ENCODE measurements around the gene CHFR.
"Not testable (repeated sequence)": the region's sequence is repeated elsewhere in the genome, so short reads cannot be mapped to it uniquely, and the experiment has no call there.

Gene CHFR, protein sequence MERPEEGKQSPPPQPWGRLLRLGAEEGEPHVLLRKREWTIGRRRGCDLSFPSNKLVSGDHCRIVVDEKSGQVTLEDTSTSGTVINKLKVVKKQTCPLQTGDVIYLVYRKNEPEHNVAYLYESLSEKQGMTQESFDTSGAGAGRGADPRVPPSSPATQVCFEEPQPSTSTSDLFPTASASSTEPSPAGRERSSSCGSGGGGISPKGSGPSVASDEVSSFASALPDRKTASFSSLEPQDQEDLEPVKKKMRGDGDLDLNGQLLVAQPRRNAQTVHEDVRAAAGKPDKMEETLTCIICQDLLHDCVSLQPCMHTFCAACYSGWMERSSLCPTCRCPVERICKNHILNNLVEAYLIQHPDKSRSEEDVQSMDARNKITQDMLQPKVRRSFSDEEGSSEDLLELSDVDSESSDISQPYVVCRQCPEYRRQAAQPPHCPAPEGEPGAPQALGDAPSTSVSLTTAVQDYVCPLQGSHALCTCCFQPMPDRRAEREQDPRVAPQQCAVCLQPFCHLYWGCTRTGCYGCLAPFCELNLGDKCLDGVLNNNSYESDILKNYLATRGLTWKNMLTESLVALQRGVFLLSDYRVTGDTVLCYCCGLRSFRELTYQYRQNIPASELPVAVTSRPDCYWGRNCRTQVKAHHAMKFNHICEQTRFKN

DNA sequence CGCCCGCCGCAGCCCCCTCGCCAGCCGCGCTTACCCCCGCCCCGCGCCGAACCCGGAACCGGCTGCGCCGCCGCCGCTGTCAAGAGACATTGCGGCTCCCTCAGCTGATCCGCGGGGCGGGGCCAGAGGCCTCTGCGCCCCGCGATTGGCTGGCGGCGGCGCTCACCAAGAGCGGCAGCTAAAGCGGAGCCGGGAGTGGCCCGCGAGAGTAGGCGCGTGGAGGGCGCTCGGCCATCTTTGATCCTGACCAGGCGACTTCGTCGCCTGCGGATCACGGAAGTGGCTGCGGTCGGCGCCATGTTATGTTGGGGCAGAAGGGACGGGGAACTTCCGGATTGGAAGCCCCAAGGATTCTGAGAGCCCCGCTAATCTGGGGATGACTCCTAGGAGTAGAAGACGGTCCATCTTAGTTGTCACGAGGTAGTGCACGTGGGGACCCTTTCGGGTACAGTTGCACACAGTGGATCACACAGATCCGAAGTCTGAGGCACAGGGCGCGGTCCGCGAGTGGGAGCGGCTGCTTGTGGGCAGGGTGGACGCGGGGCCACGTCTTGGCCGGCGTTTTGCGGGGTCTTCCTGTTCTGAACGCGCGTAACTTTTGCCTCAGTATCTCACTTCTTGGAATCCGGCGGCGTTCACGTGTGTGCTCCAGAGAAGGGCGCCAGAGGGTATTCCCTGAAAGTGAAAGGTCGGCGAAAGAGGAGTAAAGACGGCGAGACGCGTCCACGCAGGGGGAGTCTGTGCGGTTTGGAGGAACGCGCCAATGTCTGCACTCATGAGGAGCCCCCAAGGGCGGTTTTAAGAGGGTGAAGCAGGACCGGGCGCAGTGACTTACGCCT, at the start of gene CHFR:
CHFR (minus strand) TSS at position 93 of the 839 bp plus-strand sequence. CDS start 277 bp downstream, outside the sequence.
- FAIRE-seq (peak; percentile 52), DNase-seq (ENCODE audit: insufficient read length, low spot score) (peak; percentile 95)

DNA sequence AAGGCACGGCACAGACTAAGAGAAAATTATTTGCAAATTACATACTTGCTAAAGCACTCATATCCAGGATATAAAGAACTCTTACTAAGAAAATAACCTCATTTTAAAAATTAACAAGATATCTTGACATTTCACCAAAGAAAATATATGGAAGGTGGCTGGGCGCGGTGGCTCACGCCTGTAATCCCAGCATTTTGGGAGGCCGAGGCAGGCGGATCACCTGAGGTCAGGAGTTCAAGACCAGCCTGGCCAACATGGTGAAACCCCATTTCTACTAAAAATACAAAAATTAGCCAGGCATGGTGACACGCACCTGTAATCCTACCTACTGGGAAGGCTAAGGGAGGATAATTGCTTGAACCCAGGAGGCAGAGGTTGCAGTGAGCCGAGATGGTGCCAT, 49.5 kb upstream of the CHFR start:
- DNase-seq (ENCODE audit: insufficient read length, low spot score); FAIRE-seq: not testable (repeated sequence)

DNA sequence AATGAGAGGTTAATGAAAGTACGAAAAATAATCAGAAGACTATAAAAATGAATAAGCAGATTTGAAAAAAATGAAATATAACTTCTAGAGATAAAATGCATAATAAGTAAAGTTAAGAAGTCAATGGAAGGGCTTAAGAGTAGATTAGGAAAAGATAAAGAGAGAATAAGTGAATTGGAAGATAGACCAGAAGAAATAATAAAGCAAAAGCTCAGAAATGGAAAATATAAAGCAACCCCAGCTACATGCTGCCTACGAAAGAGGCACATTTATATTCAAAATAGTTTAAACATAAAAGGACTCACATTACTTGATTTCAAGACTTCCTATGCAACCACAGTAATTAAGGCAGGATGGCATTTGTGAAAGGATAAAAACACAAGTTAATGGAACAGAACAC, 48.8 kb upstream of the CHFR start:
- DNase-seq (ENCODE audit: insufficient read length, low spot score) (no peak), FAIRE-seq (no peak)

DNA sequence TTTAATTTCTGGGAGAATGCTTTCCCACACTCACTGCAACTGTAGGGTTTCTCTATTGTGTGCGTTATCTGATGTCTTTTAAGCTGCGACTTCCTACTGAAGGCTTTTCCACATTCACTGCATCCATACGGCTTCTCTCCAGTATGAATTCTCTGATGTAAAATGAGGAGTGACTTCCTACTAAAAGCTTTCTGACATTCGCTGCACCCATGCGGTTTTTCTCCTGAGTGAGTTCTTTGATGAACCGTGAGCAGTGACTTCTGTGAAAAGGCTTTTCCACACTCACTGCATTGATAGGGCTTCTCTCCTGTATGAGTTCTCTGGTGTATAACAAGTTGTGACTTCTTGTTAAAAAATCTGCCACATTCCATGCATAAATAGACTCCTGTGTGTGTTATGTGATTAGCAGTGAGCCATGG, 39.0 kb upstream of the CHFR start:
- FAIRE-seq (no peak), DNase-seq (ENCODE audit: insufficient read length, low spot score) (no peak)

DNA sequence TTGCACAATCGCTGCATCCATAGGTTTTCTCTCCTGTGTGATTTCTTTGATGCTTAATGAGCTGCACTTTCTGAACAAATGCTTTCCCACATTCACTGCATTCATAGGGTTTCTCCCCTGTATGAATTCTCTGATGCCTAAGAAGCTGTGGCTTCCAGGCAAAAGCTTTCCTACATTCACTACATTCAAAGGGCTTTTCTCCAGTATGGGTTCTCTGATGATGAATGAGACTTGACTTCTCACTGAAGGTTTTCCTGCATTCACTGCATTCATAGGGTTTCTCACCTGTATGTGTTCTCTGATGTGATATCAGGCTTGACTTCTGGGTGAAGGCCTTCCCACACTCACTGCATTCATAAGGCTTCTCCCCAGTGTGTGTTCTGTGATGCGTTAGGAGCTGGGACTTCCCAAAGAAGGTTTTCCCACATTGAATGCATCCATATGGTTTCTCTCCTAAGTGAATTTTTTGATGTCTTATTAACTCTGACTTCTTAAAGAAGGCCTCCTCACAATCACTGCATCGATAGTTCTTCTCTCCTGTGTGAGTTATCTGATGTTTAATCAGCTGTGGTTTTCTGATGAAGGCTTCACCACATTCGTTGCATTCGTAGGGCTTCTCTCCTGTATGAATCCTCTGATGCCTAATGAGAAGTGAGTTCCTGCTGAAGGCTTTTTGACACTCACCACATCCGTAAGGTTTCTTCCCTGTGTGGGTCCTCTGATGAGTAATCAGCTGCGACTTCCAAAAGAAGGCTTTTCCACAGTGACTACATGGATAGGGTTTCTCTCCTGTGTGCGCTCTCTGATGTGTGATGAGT, 38.4 kb upstream of the CHFR start:
- DNase-seq (ENCODE audit: insufficient read length, low spot score), result no peak
- FAIRE-seq, result no peak

DNA sequence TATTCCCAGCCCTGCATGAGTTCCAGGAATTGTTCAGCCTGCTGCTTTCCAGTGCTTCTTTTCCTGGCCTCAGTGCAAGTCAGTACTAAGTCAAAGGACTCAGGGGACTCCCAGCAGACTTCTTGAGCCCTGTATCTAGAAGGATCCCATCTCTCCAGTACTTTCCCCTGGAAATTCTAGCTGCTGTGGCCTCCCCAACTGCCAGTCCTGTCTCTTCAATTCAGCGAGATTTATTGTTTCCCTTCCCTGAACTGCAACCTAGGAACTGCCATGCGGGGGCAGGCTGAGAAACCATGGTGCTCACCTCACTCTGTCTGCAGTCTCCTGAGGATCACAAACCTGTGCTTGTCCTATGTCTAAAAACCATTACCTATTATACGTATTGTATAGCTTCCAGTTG, 37.0 kb upstream of the CHFR start:
- no peak for DNase-seq (ENCODE audit: insufficient read length, low spot score)

DNA sequence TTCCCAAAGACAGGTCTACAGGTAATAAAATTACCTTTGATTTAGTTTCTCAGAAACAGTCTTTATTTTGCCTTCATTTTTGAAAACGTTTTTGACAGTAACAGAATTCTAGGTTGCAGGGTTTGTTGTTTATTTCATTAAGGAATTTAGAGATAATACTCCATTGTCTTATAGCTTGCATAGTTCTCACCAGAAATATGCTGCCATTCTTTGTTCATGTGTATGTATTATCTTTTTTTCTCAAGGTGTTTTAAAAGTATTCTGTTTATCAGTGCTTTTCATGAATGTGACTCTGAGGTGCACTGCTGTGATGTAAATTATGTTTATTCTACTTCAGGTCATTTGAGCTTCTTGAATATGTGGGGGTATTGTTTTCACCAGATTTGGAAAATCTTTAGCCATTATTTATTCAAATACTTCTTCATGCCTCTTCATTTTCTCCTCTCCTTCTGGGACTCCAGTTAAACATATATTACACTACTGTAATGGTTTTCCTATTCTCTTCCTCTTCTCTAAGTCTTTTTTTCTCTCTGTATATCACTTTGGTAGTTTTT, 36.0 kb upstream of the CHFR start:
- no peak for DNase-seq (ENCODE audit: insufficient read length, low spot score)
- no peak for FAIRE-seq

More for the DNA sequence above, 37.0 kb upstream of the CHFR start:
- FAIRE-seq, result no peak

DNA sequence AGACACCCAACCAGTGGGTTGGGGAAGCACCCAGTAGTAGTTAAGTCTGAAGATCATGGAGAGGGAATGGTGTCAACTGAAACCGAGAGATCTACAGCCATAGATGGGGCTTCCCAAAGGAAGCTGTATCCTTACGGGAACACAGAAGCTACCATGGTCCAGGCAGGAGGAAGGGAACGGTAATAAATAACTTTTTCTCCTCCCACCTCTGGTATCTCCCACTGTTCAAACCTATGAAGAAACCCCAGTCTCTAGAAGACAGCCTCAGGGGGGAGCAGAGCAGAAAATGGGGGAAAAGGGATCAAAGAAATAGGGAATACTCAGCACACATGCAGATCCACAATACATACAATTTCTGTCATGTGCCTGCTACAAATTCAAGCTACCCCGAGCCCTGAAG, 35.3 kb upstream of the CHFR start:
- no peak for FAIRE-seq
- no peak for DNase-seq (ENCODE audit: insufficient read length, low spot score)

DNA sequence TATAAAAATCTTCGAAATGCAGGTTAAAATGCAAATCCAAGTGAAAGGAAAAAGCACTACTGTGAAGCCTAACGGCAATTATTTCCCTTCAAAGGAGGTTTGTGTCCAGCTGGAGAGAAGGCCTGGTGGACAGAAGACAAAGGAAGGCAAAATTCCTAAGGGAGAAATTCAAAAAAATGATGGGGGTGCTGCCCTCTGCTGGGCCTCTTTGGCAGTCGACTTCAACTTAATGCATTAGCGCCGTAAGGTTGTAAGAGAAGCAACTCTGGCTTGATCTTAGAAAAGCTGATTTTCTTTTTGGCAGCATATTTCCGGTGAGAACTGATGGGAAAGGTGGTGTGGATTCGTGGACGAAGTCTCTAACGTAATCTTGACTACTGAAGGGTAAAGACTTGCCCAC, 34.3 kb upstream of the CHFR start:
- DNase-seq (ENCODE audit: insufficient read length, low spot score) (no peak), FAIRE-seq (no peak)

DNA sequence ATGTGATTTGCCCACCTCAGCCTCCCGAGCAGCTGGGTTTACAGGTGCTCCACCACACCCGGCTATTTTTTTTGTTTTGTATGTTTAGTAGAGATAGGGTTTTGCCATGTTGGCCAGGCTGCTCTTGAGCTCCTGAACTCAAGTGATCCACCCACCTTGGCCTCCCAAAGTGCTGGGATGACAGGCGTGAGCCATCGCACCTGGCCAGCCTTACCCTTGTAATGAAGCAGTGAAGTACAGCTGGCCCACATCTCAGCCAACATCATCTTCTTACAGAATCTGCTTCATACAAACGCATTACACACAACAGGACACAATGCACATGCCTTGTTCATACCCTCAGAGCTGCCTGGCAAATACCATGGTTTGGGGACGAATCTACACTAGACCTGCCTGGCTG, 31.3 kb upstream of the CHFR start:
- DNase-seq (ENCODE audit: insufficient read length, low spot score) (no peak), FAIRE-seq (no peak)

DNA sequence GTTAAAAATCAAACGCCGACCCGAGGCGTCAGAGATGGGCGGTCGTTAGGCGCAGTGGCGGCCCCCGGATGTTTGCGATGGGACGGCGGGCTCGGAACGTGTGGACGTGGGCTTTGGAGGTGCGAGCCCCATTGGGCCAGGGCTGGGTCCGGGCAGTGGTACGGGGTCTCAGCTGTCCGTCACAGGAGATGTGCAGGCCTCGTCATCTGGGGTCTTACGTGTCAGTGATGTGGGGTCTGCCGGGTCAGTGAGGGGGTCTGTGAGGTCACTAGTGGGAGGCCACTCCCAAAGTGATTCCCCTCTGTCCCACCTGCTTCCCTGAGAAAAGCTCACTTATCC, 21.6 kb upstream of the CHFR start:
- FAIRE-seq (no peak), DNase-seq (ENCODE audit: insufficient read length, low spot score) (no peak)

DNA sequence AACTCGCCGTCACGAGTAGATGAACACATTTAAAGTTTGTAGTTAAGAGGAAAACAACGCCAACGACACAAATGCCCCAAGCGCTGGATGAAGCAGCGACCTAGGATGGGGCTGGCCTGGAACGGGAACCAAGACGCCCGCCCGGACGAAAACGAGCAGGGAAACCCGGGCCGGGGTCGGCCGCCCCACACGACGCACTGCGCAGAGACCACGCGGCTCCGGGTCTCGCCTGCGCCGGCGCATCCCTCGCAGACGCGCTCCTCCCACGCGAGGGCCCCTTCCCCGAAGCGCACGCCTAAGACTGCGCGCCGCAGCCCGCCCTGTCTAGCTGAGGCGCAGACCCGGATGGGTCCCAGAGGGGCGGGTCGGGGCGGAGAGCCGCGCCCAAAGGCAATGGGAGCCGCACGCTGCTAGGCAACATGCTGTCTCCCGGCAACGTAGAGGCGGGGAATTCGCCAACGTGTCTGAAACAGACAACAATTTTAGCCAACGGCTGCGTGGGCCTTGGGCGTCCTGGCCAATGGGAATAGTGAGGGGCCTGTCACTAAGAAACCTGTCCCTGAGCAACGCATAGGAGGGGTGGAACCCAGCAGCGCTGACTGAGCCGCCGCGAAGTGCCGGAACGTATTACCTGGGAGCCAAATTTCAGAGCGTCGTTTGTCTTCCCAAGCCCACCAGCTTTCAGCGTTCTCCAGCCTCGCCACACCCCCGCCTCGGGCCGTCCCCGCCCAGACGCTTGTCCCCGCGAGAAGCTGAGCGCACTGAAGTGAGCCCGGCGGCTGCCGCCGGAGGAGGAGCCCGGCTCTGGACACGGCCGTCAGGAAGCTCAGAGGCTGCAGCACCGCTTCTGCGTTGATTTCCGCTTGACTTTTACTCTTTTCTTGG, 21.0 kb upstream of the CHFR start:
- DNase-seq (ENCODE audit: insufficient read length, low spot score), result peak; percentile 97
- peak; percentile 99 for FAIRE-seq

DNA sequence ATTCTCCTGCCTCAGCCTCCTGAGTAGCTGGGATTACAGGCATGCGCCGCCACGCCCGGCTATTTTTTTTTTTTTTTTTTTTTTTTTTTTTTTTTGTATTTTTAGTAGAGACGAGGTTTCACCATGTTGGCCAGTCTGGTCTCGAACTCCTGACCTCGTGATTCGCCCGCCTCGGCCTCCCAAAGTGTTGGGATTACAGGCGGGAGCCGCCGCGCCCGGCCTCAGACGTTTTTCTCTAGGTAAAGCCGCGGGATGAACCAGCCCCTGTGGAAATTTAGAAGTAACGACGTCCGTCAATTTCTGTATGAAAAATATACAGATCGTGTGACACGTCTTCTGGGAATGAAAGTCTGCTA, 20.4 kb upstream of the CHFR start:
- not testable (repeated sequence) for FAIRE-seq; DNase-seq (ENCODE audit: insufficient read length, low spot score)

DNA sequence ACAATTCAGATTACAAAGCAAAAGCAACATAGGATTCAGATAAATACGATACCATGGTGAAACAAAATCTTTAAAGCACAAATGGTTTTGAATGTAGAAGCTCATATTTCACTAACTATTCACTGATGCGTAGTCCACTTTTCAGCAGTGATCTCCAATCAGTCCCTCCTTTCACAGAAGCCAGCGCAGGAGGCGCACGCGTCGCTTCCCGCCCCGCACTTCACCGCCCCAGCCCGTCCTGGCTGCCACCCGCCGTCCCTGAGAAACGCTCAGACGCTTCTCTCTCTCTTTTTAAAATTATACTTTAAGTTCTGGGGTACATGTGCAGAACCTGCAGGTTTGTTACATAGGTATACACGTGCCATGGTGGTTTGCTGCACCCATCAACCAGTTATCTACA, 19.8 kb upstream of the CHFR start:
- no peak for DNase-seq (ENCODE audit: insufficient read length, low spot score)
- FAIRE-seq, result no peak

DNA sequence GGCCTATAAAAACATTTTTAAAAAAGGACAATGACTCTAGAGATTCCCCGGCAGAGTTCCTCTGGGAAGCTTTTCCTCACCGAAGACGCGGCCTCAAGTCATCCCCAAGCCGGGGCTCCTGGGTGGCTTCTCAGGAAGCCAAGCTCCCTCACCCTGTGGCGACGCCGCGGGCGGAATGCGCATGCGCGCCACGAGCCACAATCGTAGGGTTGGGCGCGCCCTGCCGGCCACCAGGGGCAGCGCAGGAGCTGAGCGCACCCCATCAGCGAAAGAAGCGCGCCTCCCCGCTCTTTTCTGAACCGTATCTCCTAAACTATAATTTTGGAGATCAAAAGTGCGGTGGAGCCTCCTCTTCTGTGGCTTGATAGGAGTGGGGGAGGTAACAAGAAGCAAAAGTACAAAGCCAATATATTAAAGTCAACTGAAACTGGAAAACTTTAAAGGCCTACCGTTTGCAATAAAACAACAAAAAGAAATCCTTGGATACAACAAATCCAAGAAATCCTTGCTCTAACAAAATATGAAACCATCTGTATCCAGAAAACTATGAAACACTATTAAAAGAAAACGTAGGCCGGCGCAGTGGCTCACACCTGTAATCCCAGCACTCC, 17.4 kb upstream of the CHFR start:
- no peak for FAIRE-seq
- DNase-seq (ENCODE audit: insufficient read length, low spot score), result no peak

DNA sequence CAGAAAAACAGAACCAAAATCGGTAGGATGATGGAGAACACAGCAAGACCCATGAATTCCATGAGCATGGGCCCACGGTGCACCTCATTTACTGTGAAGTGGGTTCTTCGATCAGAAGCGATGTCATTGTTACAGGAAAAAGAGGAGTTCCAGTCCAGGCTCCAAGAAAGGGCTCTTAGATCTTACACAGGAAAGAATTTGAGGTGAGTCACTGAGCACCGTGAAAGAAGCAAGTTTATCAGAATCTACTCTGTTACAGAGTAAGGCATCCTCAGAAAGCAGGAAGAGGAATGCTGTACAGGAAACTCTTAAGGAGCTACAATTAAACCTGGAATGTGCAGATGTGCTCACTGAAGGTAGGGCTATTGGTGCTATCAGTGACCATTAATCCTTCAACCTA, 11.6 kb upstream of the CHFR start:
- FAIRE-seq (no peak), DNase-seq (ENCODE audit: insufficient read length, low spot score) (no peak)

DNA sequence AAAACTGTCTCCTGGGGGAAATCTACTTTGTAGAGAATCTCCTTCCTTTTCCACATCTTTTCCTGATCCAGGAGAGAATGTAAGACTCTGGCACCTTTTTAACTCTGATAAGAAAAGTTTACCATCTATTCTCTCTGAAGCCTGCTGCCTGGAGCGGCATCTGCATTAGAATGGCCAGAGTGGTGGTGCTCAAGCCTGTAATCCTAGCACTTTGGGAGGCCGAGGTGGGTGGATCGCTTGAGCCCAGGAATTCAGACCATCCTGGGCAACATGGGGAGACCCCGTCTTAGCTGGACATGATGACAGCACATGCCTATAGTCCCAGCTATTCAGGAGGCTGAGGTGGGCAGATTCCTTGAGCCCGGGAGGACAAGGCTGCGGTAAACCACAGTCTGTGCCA, 1.4 kb upstream of the CHFR start:
- DNase-seq (ENCODE audit: insufficient read length, low spot score) (no peak), FAIRE-seq (no peak)

DNA sequence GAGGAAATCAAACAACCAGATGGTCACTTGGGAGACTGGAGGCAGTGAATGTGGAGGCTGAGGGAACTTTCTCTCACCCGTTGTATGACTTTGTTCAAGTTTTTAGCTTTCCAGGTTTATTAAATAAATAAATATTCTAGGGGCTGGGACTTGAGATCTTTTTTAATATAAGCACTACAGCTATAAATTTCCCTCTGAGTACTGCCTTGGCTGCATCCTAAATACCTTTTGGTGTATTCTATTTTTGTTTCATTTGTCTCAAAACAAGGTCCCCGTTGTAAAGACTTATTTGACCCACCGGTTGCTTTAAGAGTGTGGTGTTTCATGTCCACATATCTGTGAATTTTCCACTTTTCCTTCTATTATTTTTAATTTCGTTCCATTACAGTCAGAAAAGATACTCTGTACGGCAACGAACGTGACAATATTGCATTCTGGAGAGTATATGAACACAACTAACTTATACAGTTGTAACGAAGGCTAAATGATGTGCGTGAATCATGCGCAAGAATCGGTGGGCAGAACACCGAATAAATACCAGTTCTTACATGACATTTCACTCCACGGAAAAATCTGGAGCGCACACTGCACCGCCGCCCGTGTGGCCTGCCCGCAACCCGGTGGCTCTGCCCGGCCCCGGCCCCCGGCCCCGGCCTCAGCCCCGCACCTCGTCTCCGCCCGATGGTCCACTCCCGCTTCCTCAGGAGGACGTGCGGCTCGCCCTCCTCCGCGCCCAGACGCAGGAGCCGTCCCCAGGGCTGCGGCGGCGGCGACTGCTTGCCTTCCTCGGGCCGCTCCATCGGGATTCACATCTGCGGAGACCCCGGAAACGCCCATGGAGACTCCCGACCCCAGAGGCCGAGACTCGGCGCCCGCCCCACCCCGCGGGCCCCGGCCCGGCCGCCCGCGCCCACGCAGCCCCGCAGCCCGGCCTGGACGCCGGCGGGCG, 602 bp downstream of the CHFR start:
- DNase-seq (ENCODE audit: insufficient read length, low spot score) (peak; percentile 28), FAIRE-seq (no peak)

Measured in HTR-8/SVneo (cell line).